Measurements from ENCODE around the gene CIDEC. TPM values are rescaled to one million over a fixed set of nuclear protein-coding genes. Genes with fewer than 3 reads are reported as not detected.

The CIDEC gene
- total and polyA plus RNA-seq, 9 of the 15 experiments (the other 6 are each of a cell fraction or from before 2014, with no cell fraction given): not detected

DNA sequence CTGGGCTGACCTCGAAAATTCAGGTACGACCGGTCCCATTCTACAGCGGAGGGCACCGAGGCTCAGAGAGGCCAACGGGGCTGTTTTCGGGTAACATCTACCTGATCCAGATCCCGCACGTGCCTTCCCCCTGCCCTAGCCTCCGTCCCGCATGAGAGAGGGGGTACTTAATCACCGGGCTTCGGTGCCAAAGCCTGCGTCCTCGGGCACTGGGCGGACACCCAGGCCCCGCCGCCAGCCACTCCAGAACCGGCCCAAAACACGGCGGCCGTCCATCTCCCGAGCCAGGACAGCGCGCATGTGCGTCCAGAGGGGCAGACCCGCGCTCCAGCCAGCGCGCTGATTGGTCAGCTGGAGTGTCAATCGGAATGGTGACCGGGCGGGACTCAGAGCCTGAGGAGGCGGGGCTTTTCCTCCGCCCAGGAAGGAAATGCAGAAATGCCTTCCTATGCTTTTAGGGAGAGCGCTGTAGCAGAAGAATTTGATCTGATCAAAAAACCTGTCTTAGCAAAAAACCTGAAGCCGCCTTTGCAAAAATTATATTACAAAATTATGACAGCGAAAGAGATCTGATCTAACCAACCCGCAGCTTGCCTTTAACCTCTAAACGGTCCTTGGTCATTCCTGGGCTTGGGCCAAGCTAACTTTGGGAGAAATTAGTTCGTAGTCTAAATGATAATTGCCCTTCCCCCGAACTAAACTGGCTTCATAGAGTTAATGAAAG lies 36.2 kb downstream of the CIDEC start, which contains the start of gene RPUSD3 (continued):
- no peak for TF ChIP-seq MCM3 (IDR thresholded peaks at IDR 0.05)
- 0 out of 2 replicates have a peak, but pooled peaks have one; percentile 11 for TF ChIP-seq TCF7 (IDR thresholded peaks at IDR 0.05; ENCODE audit: borderline replicate concordance)
- TF ChIP-seq, protein P1, sequence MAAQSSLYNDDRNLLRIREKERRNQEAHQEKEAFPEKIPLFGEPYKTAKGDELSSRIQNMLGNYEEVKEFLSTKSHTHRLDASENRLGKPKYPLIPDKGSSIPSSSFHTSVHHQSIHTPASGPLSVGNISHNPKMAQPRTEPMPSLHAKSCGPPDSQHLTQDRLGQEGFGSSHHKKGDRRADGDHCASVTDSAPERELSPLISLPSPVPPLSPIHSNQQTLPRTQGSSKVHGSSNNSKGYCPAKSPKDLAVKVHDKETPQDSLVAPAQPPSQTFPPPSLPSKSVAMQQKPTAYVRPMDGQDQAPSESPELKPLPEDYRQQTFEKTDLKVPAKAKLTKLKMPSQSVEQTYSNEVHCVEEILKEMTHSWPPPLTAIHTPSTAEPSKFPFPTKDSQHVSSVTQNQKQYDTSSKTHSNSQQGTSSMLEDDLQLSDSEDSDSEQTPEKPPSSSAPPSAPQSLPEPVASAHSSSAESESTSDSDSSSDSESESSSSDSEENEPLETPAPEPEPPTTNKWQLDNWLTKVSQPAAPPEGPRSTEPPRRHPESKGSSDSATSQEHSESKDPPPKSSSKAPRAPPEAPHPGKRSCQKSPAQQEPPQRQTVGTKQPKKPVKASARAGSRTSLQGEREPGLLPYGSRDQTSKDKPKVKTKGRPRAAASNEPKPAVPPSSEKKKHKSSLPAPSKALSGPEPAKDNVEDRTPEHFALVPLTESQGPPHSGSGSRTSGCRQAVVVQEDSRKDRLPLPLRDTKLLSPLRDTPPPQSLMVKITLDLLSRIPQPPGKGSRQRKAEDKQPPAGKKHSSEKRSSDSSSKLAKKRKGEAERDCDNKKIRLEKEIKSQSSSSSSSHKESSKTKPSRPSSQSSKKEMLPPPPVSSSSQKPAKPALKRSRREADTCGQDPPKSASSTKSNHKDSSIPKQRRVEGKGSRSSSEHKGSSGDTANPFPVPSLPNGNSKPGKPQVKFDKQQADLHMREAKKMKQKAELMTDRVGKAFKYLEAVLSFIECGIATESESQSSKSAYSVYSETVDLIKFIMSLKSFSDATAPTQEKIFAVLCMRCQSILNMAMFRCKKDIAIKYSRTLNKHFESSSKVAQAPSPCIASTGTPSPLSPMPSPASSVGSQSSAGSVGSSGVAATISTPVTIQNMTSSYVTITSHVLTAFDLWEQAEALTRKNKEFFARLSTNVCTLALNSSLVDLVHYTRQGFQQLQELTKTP (IDR thresholded peaks at IDR 0.05; ENCODE audit: low read depth in 1 of 2, partially characterized antibody in 2 of 2): no peak
- no peak for TF ChIP-seq E2F8 (IDR thresholded peaks at IDR 0.05; ENCODE audit: low read depth, partially characterized antibody)
- TF ChIP-seq ESRRB (CRISPR knock-in tag; IDR thresholded peaks at IDR 0.05; ENCODE audit: borderline replicate concordance): no peak
- TF ChIP-seq, protein P2, sequence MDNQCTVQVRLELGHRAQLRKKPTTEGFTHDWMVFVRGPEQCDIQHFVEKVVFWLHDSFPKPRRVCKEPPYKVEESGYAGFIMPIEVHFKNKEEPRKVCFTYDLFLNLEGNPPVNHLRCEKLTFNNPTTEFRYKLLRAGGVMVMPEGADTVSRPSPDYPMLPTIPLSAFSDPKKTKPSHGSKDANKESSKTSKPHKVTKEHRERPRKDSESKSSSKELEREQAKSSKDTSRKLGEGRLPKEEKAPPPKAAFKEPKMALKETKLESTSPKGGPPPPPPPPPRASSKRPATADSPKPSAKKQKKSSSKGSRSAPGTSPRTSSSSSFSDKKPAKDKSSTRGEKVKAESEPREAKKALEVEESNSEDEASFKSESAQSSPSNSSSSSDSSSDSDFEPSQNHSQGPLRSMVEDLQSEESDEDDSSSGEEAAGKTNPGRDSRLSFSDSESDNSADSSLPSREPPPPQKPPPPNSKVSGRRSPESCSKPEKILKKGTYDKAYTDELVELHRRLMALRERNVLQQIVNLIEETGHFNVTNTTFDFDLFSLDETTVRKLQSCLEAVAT (IDR thresholded peaks at IDR 0.05): no peak
- no peak for TF ChIP-seq ZBTB33 (CRISPR knock-in tag; IDR thresholded peaks at IDR 0.05)
- TF ChIP-seq ZNF239 (CRISPR knock-in tag; IDR thresholded peaks at IDR 0.05): no peak
- 0 out of 2 replicates have a peak, but pooled peaks have one; percentile 23 for TF ChIP-seq TEAD4 (IDR thresholded peaks at IDR 0.05; ENCODE audit: low read length)
- TF ChIP-seq TEAD4 (CRISPR knock-in tag; IDR thresholded peaks at IDR 0.05; ENCODE audit: borderline replicate concordance): no peak
- no peak for TF ChIP-seq FOXM1 (IDR thresholded peaks at IDR 0.05; ENCODE audit: low read depth)
- TF ChIP-seq FOXM1 (CRISPR knock-in tag; IDR thresholded peaks at IDR 0.05; ENCODE audit: low read depth): peak; percentile 23; the same call in 1 of the 2 replicates
- no peak for TF ChIP-seq HIVEP1 (CRISPR knock-in tag; IDR thresholded peaks at IDR 0.05)
- TF ChIP-seq, protein P3, sequence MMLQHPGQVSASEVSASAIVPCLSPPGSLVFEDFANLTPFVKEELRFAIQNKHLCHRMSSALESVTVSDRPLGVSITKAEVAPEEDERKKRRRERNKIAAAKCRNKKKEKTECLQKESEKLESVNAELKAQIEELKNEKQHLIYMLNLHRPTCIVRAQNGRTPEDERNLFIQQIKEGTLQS (IDR thresholded peaks at IDR 0.05): no peak
- TF ChIP-seq, protein P3 (CRISPR knock-in tag; conservative IDR thresholded peaks at IDR 0.05): no peak; the same call in 1 of the 2 replicates
- TF ChIP-seq SMARCB1 (IDR thresholded peaks at IDR 0.05; ENCODE audit: insufficient read length, low read depth): no peak
